HG03520 (cell line): ENCODE data around the gene PDE10A.

Experiments used
- ATAC-seq: cut with Tn5 transposase; IDR thresholded peaks from one replicate; pipeline ENCODE4 v1.9.1; 2021; ENCODE audit warnings: mild to moderate bottlenecking, moderate library complexity; ENCODE audit not compliant: unreplicated experiment

PDE10A gene

GRCh38 chr6:165300422-165300936, 362.6 kb downstream of the PDE10A start:
- ATAC-seq: no peak

GRCh38 chr6:165298875-165299274, 364.2 kb downstream of the PDE10A start:
- no peak for ATAC-seq

- no peak for ATAC-seq
These were observed 364.6 kb downstream of the PDE10A start for GRCh38 chr6:165298402-165298801.

- ATAC-seq: no peak
These were observed 370.4 kb downstream of the PDE10A start for GRCh38 chr6:165292657-165293056.
